PC-9 (cell line): ENCODE results near the gene STAB1. TPM values are rescaled to one million over a fixed set of nuclear protein-coding genes. Genes with fewer than 3 reads are reported as not detected.

ENCODE experiments used
- BruUV-seq: library from RNA; stranded (reverse); fragments of 400-500 nt; replicated peaks from 2 replicates; lab custom pipeline; 2021; lab: Mats Ljungman, UMichigan
- CTCF ChIA-PET: fragments of 300-600 bp; sonication (Branson Sonifier 250); formaldehyde crosslinking; loops from one replicate; lab custom pipeline; 2022; ENCODE audit warnings: antibody characterized with exemption; lab: Charles Lee
- POLR2A ChIA-PET: fragments of 300-600 bp; sonication (Branson Sonifier 250); formaldehyde crosslinking; loops from one replicate; lab custom pipeline; 2022; ENCODE audit warnings: antibody characterized with exemption; ENCODE audit not compliant: unreplicated experiment; lab: Charles Lee
- DNase-seq, 2 experiments: peaks; one replicate each; pipeline versions ENCODE4 v3.0.0 to v3.0.0-alpha.2; 2015 to 2022; ENCODE audit warnings: mixed read lengths in 1 of 2
- H2AFZ ChIP-seq: fragments of 200-600 bp; sonication (generic); 2 replicates; pipeline ENCODE4 v1.8.1; 2017; ENCODE audit warnings: antibody characterized with exemption
- H3F3A ChIP-seq: fragments of 200-600 bp; sonication (generic); 2 replicates; pipeline ENCODE4 v1.8.1; 2017; ENCODE audit warnings: antibody characterized with exemption, mild to moderate bottlenecking, low read depth; ENCODE audit not compliant: insufficient read depth
- H3K27ac ChIP-seq: fragments of 200-600 bp; sonication (generic); 2 replicates; pipeline ENCODE4 v1.6.1; 2016; ENCODE audit warnings: mixed run types
- H3K27me3 ChIP-seq: fragments of 200-600 bp; sonication (generic); 2 replicates; pipeline ENCODE4 v1.6.1; 2016; ENCODE audit warnings: low read depth, mixed run types; ENCODE audit not compliant: insufficient read depth
- H3K36me3 ChIP-seq: fragments of 200-600 bp; sonication (generic); 2 replicates; pipeline ENCODE4 v1.6.1; 2016; ENCODE audit warnings: low read depth, mixed run types
- H3K4me1 ChIP-seq: fragments of 200-600 bp; sonication (generic); replicated peaks from 2 replicates; pipeline ENCODE4 v1.6.1; 2016; ENCODE audit warnings: mixed run types; ENCODE audit not compliant: insufficient read depth
- H3K4me2 ChIP-seq: fragments of 200-600 bp; sonication (generic); 2 replicates; pipeline ENCODE4 v1.6.1; 2017; ENCODE audit warnings: mixed run types
- H3K4me3 ChIP-seq: fragments of 200-600 bp; sonication (generic); 2 replicates; pipeline ENCODE4 v1.6.1; 2016; ENCODE audit warnings: mixed run types
- H3K79me2 ChIP-seq: fragments of 200-600 bp; sonication (generic); 2 replicates; pipeline ENCODE4 v1.6.1; 2017; ENCODE audit warnings: low read depth, mixed run types
- H3K9me2 ChIP-seq: fragments of 200-600 bp; sonication (generic); 2 replicates; pipeline ENCODE4 v1.8.1; 2017; ENCODE audit warnings: mild to moderate bottlenecking; ENCODE audit not compliant: insufficient read depth
- H3K9me3 ChIP-seq: fragments of 200-600 bp; sonication (generic); 2 replicates; pipeline ENCODE4 v1.8.1; 2016; ENCODE audit warnings: low read depth; ENCODE audit not compliant: insufficient read depth
- H4K20me1 ChIP-seq: fragments of 200-600 bp; sonication (generic); 2 replicates; pipeline ENCODE4 v1.8.1; 2017; ENCODE audit not compliant: insufficient read depth
- EZH2 ChIP-seq: fragments of 200-600 bp; sonication (generic); IDR thresholded peaks from 2 replicates; pipeline ENCODE4 v1.8.0; 2017; ENCODE audit warnings: antibody characterized with exemption, low read depth
- intact Hi-C: fragments of 100-400 bp; cut with micrococcal nuclease; formaldehyde crosslinking; loops from one replicate; pipeline ENCODE4 v1.10.0; 2022; ENCODE audit not compliant: unreplicated experiment
- total RNA-seq: library from RNA; stranded (reverse); gene quantifications from 2 replicates; pipeline ENCODE4 v1.2.3, GENCODE V29; 2021
- TF ChIP-seq, protein P1 (sequence below): fragments of 200-600 bp; sonication (generic); conservative IDR thresholded peaks from 2 replicates; pipeline ENCODE4 v1.6.1; 2017; ENCODE audit warnings: mixed run types, antibody characterized with exemption, mild to moderate bottlenecking, moderate library complexity

STAB1 gene
- total RNA-seq, 1 experiment from 2014 or later: 0.04 TPM

DNA sequence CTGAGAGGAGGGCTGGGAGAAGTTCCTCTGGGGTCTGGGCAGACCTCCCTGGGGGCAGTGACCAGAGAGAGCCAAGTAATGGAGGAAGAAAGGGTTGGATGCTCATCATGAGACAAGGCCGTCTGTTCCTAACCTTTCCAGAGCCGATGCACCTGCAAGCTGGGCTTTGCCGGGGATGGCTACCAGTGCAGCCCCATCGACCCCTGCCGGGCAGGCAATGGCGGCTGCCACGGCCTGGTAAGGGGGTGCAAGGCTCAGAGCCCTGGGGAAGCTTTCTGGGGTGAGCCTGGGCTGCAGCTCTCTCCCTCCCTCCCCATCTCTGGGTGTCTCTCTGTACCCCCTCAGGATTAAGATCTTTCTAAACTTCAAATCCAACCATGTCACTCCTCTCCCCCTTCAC lies 16.4 kb downstream of the STAB1 start:
- Histone ChIP-seq H3K79me2 (no peaks in the 10 kb centered on the region), H3K27me3 (no peaks in the 10 kb centered on the region), H4K20me1 (no peaks in the 10 kb centered on the region), H3F3A (no peaks in the 10 kb centered on the region), H3K4me2 (no peak overlapping the region), H3K9me3 (no peaks in the 10 kb centered on the region), H3K9me2 (no peaks in the 10 kb centered on the region), H2AFZ (no peak overlapping the region), H3K27ac (no peak overlapping the region), H3K36me3 (no peaks in the 10 kb centered on the region), H3K4me1 (peaks cover 12% of the 10 kb centered on the region; the same call in 1 of the 2 replicates), H3K4me3 (no peak overlapping the region)
- no peak for DNase-seq
- intact Hi-C loops: no loop called here
- BruUV-seq: no TSS peak
- CTCF ChIA-PET: no interaction called here
- POLR2A ChIA-PET: interaction anchor here (0.7 kb wide), 1 partner anchor 47 kb away, joined by 3 read pairs; no protein-coding TSS in a partner anchor
- TF ChIP-seq EZH2: no peak
- TF ChIP-seq, protein P1, sequence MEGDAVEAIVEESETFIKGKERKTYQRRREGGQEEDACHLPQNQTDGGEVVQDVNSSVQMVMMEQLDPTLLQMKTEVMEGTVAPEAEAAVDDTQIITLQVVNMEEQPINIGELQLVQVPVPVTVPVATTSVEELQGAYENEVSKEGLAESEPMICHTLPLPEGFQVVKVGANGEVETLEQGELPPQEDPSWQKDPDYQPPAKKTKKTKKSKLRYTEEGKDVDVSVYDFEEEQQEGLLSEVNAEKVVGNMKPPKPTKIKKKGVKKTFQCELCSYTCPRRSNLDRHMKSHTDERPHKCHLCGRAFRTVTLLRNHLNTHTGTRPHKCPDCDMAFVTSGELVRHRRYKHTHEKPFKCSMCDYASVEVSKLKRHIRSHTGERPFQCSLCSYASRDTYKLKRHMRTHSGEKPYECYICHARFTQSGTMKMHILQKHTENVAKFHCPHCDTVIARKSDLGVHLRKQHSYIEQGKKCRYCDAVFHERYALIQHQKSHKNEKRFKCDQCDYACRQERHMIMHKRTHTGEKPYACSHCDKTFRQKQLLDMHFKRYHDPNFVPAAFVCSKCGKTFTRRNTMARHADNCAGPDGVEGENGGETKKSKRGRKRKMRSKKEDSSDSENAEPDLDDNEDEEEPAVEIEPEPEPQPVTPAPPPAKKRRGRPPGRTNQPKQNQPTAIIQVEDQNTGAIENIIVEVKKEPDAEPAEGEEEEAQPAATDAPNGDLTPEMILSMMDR: no peak

DNA sequence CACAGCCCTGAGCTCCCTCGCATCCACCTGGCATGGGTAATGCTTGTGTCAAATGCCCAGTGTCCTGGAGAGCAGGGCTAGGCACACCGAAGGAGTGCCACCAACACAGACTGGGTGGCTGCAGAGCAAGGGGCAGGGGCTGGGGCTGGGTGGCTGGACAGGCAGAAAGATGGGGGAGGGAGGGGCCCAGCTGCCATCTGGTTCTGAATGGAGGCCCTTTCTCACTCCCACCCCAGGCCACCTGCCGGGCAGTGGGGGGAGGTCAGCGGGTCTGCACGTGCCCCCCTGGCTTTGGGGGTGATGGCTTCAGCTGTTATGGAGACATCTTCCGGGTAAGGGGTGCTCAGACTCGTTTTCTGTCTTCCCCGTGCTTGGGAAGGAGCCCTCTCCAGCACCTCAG lies 17.0 kb downstream of the STAB1 start:
- Histone ChIP-seq H3K36me3 (no peaks in the 10 kb centered on the region), H3K4me3 (no peak overlapping the region), H3K27ac (no peak overlapping the region), H3K9me2 (no peaks in the 10 kb centered on the region), H3F3A (no peaks in the 10 kb centered on the region), H2AFZ (no peak overlapping the region), H3K9me3 (no peaks in the 10 kb centered on the region), H3K4me1 (peaks cover 8% of the 10 kb centered on the region; the same call in 1 of the 2 replicates), H3K4me2 (no peak overlapping the region), H4K20me1 (no peaks in the 10 kb centered on the region), H3K27me3 (no peaks in the 10 kb centered on the region), H3K79me2 (no peaks in the 10 kb centered on the region)
- CTCF ChIA-PET: no interaction called here
- POLR2A ChIA-PET: interaction anchor here (0.7 kb wide), 1 partner anchor 46 kb away, joined by 3 read pairs; no protein-coding TSS in a partner anchor
- no peak for DNase-seq
- intact Hi-C loops: no loop called here
- no TSS peak for BruUV-seq
- TF ChIP-seq, protein P1: no peak
- TF ChIP-seq EZH2: no peak

DNA sequence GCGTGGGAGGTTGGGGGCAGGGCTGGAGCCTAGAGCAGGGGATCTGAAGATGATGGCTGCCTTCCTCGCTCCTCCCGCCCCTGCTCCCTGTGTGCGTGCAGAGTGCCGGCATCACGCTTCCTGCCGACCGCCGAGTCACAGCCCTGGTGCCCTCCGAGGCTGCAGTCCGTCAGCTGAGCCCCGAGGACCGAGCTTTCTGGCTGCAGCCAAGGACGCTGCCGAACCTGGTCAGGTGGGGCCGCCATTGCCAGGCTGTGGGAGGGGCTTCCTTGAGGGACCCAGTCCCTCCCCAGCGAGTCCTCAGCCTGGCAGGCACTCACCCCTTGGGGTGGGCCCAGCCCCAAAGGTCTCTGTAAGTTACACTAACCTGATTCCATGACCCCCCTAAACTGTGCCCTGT lies 17.6 kb downstream of the STAB1 start:
- Histone ChIP-seq H3K4me3 (no peak overlapping the region), H2AFZ (no peak overlapping the region), H3K36me3 (no peaks in the 10 kb centered on the region), H3K27me3 (no peaks in the 10 kb centered on the region), H3K4me2 (no peak overlapping the region), H3K9me2 (no peaks in the 10 kb centered on the region), H3K27ac (no peak overlapping the region), H3K79me2 (no peaks in the 10 kb centered on the region), H3F3A (no peaks in the 10 kb centered on the region), H3K4me1 (peaks cover 7% of the 10 kb centered on the region; the same call in 1 of the 2 replicates), H4K20me1 (no peaks in the 10 kb centered on the region), H3K9me3 (no peaks in the 10 kb centered on the region)
- no TSS peak for BruUV-seq
- no peak for DNase-seq
- CTCF ChIA-PET: no interaction called here
- TF ChIP-seq EZH2: no peak
- TF ChIP-seq, protein P1: no peak
- POLR2A ChIA-PET: no interaction called here
- intact Hi-C loops: no loop called here
